ENCODE data around the gene POU2AF1. TPM values are rescaled to one million over a fixed set of nuclear protein-coding genes. Genes with fewer than 3 reads are reported as not detected.
"Not testable (repeated sequence)": the region's sequence is repeated elsewhere in the genome, so short reads cannot be mapped to it uniquely, and the experiment has no call there.

POU2AF1 gene
- total RNA-seq, 1 donor from 2014 or later: not detected

- Mint-ChIP-seq H3K4me1 (ENCODE audit: unreplicated experiment) (no peaks in the 10 kb centered on the region), H3K27ac (ENCODE audit: unreplicated experiment) (no peak overlapping the region), H3K27me3 (ENCODE audit: unreplicated experiment) (peaks cover 12% of the 10 kb centered on the region), H3K36me3 (ENCODE audit: unreplicated experiment) (no peaks in the 10 kb centered on the region), H3K9me3 (ENCODE audit: unreplicated experiment) (no peaks in the 10 kb centered on the region), H3K4me3 (ENCODE audit: unreplicated experiment) (no peak overlapping the region)
- no peak for TF ChIP-seq CTCF (IDR thresholded peaks at IDR 0.05)
- peak; percentile 60 for DNase-seq (ENCODE audit: extremely low spot score, unreplicated experiment)
Measured at GRCh38 chr11:111399187-111400031, 20.3 kb upstream of the POU2AF1 start.

GRCh38 chr11:111397034-111397433 is 18.0 kb upstream of the POU2AF1 start:
- no peak for DNase-seq (ENCODE audit: extremely low spot score, unreplicated experiment)

GRCh38 chr11:111395749-111396148 is 16.7 kb upstream of the POU2AF1 start:
- no peak for TF ChIP-seq CTCF (IDR thresholded peaks at IDR 0.05)
- Mint-ChIP-seq H3K36me3 (ENCODE audit: unreplicated experiment) (no peaks in the 10 kb centered on the region), H3K9me3 (ENCODE audit: unreplicated experiment) (no peaks in the 10 kb centered on the region), H3K4me1 (ENCODE audit: unreplicated experiment) (no peaks in the 10 kb centered on the region), H3K27me3 (ENCODE audit: unreplicated experiment) (peaks cover 11% of the 10 kb centered on the region), H3K4me3 (ENCODE audit: unreplicated experiment) (no peak overlapping the region), H3K27ac (ENCODE audit: unreplicated experiment) (no peak overlapping the region)
- DNase-seq (ENCODE audit: extremely low spot score, unreplicated experiment): peak; percentile 77

More at GRCh38 chr11:111397034-111397433, 18.0 kb upstream of the POU2AF1 start:
- Mint-ChIP-seq H3K27me3 (ENCODE audit: unreplicated experiment) (peaks cover 13% of the 10 kb centered on the region), H3K9me3 (ENCODE audit: unreplicated experiment) (no peaks in the 10 kb centered on the region), H3K4me3 (ENCODE audit: unreplicated experiment) (no peak overlapping the region), H3K27ac (ENCODE audit: unreplicated experiment) (no peak overlapping the region), H3K36me3 (ENCODE audit: unreplicated experiment) (no peaks in the 10 kb centered on the region), H3K4me1 (ENCODE audit: unreplicated experiment) (no peaks in the 10 kb centered on the region)
- TF ChIP-seq CTCF (IDR thresholded peaks at IDR 0.05): no peak

GRCh38 chr11:111395081-111395480 is 16.0 kb upstream of the POU2AF1 start:
- H3K36me3 Mint-ChIP-seq (ENCODE audit: unreplicated experiment): no peaks in the 10 kb centered on the region
- peak; percentile 76 for DNase-seq (ENCODE audit: extremely low spot score, unreplicated experiment)
- peaks cover 9% of the 10 kb centered on the region for H3K27me3 Mint-ChIP-seq (ENCODE audit: unreplicated experiment)
- no peaks in the 10 kb centered on the region for H3K9me3 Mint-ChIP-seq (ENCODE audit: unreplicated experiment)
- no peak overlapping the region for H3K4me3 Mint-ChIP-seq (ENCODE audit: unreplicated experiment)
- H3K27ac Mint-ChIP-seq (ENCODE audit: unreplicated experiment): no peak overlapping the region
- TF ChIP-seq CTCF (IDR thresholded peaks at IDR 0.05): no peak
- no peaks in the 10 kb centered on the region for H3K4me1 Mint-ChIP-seq (ENCODE audit: unreplicated experiment)

GRCh38 chr11:111394147-111394546 is 15.1 kb upstream of the POU2AF1 start:
- not testable (repeated sequence) for H3K27ac Mint-ChIP-seq (ENCODE audit: unreplicated experiment); H3K27me3 Mint-ChIP-seq (ENCODE audit: unreplicated experiment); H3K36me3 Mint-ChIP-seq (ENCODE audit: unreplicated experiment); H3K4me3 Mint-ChIP-seq (ENCODE audit: unreplicated experiment); H3K9me3 Mint-ChIP-seq (ENCODE audit: unreplicated experiment); H3K4me1 Mint-ChIP-seq (ENCODE audit: unreplicated experiment)
- DNase-seq (ENCODE audit: extremely low spot score, unreplicated experiment): peak; percentile 15
